B cell (primary cell): ENCODE data around the gene COL8A2. TPM values are rescaled to one million over a fixed set of nuclear protein-coding genes. Genes with fewer than 3 reads are reported as not detected.

Source experiments
- ATAC-seq: fragments of 200-7000 bp; cut with Tn5 transposase; one replicate; pipeline ENCODE4 v1.10.0; 2021; ENCODE audit warnings: low read depth, mild to moderate bottlenecking, moderate number of reproducible peaks, moderate library complexity
- CTCF ChIA-PET: fragments of 350-600 bp; sonication (Branson Sonifier 250); formaldehyde crosslinking; loops from one replicate; lab custom pipeline; 2021; ENCODE audit warnings: antibody characterized with exemption, inconsistent platforms; lab: Charles Lee
- POLR2A ChIA-PET: fragments of 350-600 bp; sonication (Branson Sonifier 250); formaldehyde crosslinking; loops from one replicate; lab custom pipeline; 2021; ENCODE audit warnings: antibody characterized with exemption; lab: Charles Lee
- DNase-seq: peaks from one replicate; pipeline ENCODE4 v3.0.0; 2013
- H2AFZ ChIP-seq: 2 replicates; pipeline ENCODE4 v1.6.1; 2012; ENCODE audit warnings: mild to moderate bottlenecking, low read depth, low read length; ENCODE audit not compliant: insufficient read depth, poor library complexity, severe bottlenecking
- H3K27ac ChIP-seq, 2 donors: 1 replicate in 1 of 2; 2 replicates in 1 of 2; pipeline ENCODE4 v1.5.1; 2012 to 2013; ENCODE audit warnings: low read length in 2 of 2, mild to moderate bottlenecking in 2 of 2, moderate library complexity in 1 of 2
- H3K27me3 ChIP-seq, 4 experiments: fragments of 200-600 bp in 1 of 4; sonication (generic) in 1 of 4; replicated peaks in 1 of 4; 1 replicate in 2 of 4; 2 replicates in 2 of 4; pipeline versions ENCODE4 v1.6.1 to v1.7.0; 2013 to 2016; ENCODE audit warnings: low read length in 3 of 4, mild to moderate bottlenecking in 2 of 4, mixed read lengths in 1 of 4, moderate library complexity in 1 of 4; ENCODE audit not compliant: insufficient read depth in 4 of 4, control insufficient read depth in 3 of 4; ENCODE audit errors: control extremely low read depth in 1 of 4
- H3K36me3 ChIP-seq, 2 experiments: replicated peaks in 1 of 2; 1 replicate in 1 of 2; 2 replicates in 1 of 2; pipeline versions ENCODE4 v1.6.1 to v1.7.1; 2013; ENCODE audit warnings: low read length in 1 of 2; ENCODE audit not compliant: insufficient read depth in 2 of 2, control insufficient read depth in 1 of 2; ENCODE audit errors: control extremely low read depth in 1 of 2, extremely low read depth in 1 of 2
- H3K4me1 ChIP-seq, 2 donors: fragments of 200-600 bp in 1 of 2; sonication (generic) in 1 of 2; 1 replicate in 1 of 2; 2 replicates in 1 of 2; pipeline versions ENCODE4 v1.5.1 to v1.6.1; 2013 to 2017; ENCODE audit warnings: low read length in 2 of 2; ENCODE audit not compliant: control insufficient read depth in 2 of 2, insufficient read depth in 2 of 2
- H3K4me2 ChIP-seq: replicated peaks from 2 replicates; pipeline ENCODE3; 2012; ENCODE audit warnings: mild to moderate bottlenecking, low read depth, low read length; ENCODE audit not compliant: poor library complexity, severe bottlenecking
- H3K4me3 ChIP-seq, 5 experiments: fragments of 200-600 bp in 1 of 5; sonication (generic) in 1 of 5; 1 replicate in 3 of 5; 2 replicates in 2 of 5; pipeline versions ENCODE4 v1.5.1 to v1.7.0; 2011 to 2016; ENCODE audit warnings: low read length in 4 of 5, mild to moderate bottlenecking in 4 of 5, low read depth in 2 of 5, control low read depth in 1 of 5, moderate library complexity in 1 of 5; ENCODE audit not compliant: insufficient read depth in 1 of 5; ENCODE audit errors: control extremely low read depth in 1 of 5, extremely low read depth in 1 of 5
- H3K79me2 ChIP-seq: fragments of 200-600 bp; sonication (generic); one replicate; pipeline ENCODE4 v1.6.0; 2016; ENCODE audit warnings: low read length; ENCODE audit not compliant: control insufficient read depth, insufficient read depth
- H3K9ac ChIP-seq: fragments of 200-600 bp; sonication (generic); 2 replicates; pipeline ENCODE4 v1.6.1; 2017; ENCODE audit warnings: mild to moderate bottlenecking, low read length, moderate library complexity
- H3K9me3 ChIP-seq, 3 donors: one replicate each; pipeline versions ENCODE4 v1.6.1 to v1.7.1; 2013; ENCODE audit warnings: low read length in 2 of 3; ENCODE audit not compliant: control insufficient read depth in 2 of 3, insufficient read depth in 1 of 3; ENCODE audit errors: control extremely low read depth in 1 of 3
- H4K20me1 ChIP-seq: 2 replicates; pipeline ENCODE4 v1.6.0; 2012; ENCODE audit warnings: mild to moderate bottlenecking, low read length; ENCODE audit not compliant: insufficient read depth, control insufficient read depth, poor library complexity, severe bottlenecking
- H3K27ac Mint-ChIP-seq: one replicate; pipeline ENCODE4 v1.8.0; 2021; ENCODE audit warnings: mixed read lengths
- H3K27me3 Mint-ChIP-seq: one replicate; pipeline ENCODE4 v1.8.0; 2021; ENCODE audit warnings: mixed read lengths
- H3K4me1 Mint-ChIP-seq: one replicate; pipeline ENCODE4 v1.8.0; 2021; ENCODE audit warnings: mixed read lengths
- H3K4me3 Mint-ChIP-seq: one replicate; pipeline ENCODE4 v1.8.0; 2021; ENCODE audit warnings: mixed read lengths
- H3K9me3 Mint-ChIP-seq: one replicate; pipeline ENCODE4 v1.8.0; 2022; ENCODE audit warnings: mixed read lengths; ENCODE audit not compliant: insufficient read depth
- CTCF ChIP-seq: fragments of 200-600 bp; IDR thresholded peaks from one replicate; pipeline ENCODE4 v1.8.0; 2022; ENCODE audit warnings: antibody characterized with exemption, mild to moderate bottlenecking
- EZH2 ChIP-seq: IDR thresholded peaks from 2 replicates; pipeline ENCODE4 v1.6.1; 2012; ENCODE audit warnings: borderline replicate concordance, low read depth, mild to moderate bottlenecking, moderate library complexity, low read length; ENCODE audit not compliant: insufficient read depth, poor library complexity, severe bottlenecking
- WGBS: methylation state at CpG from one replicate; pipeline ENCODE4 v1.1.5; 2013; ENCODE audit warnings: missing lambda C conversion rate; ENCODE audit not compliant: insufficient coverage; 5-methylcytosine and 5-hydroxymethylcytosine counted together
- intact Hi-C: fragments of 100-400 bp; cut with micrococcal nuclease; formaldehyde crosslinking; loops from one replicate; pipeline ENCODE4 v1.10.0; 2022
- polyA plus RNA-seq: library from polyadenylated mRNA; depleted of rRNA; stranded (reverse); fragments of >200 nt; gene quantifications from 2 replicates; pipeline ENCODE4 v1.2.3, GENCODE V29; 2012
- total RNA-seq, 2 donors: library from RNA; stranded (reverse); fragments of 120-200 nt in 1 of 2; gene quantifications; 1 replicate in 1 of 2; 2 replicates in 1 of 2; pipeline versions ENCODE4 v1.2.3 to v1.2.4, GENCODE V29; 2013 to 2022

COL8A2 gene
- total and polyA plus RNA-seq, 2 donors (not counting 1 experiment from before 2014, with no cell fraction given): 0.17 TPM; not detected in 1

GRCh38 chr1:36095760-36096405, 29.1 kb downstream of the COL8A2 start:
- DNase-seq: no peak
- Histone ChIP-seq H3K9ac (no peak overlapping the region), H3K4me2 (no peak overlapping the region), H3K79me2 (peaks cover 17% of the 10 kb centered on the region), H3K36me3 (peaks cover 0 to 52% of the 10 kb centered on the region in 2 experiments), H3K27ac (no peak overlapping the region), H3K27me3 (no peaks in the 10 kb centered on the region), H2AFZ (no peak overlapping the region), H3K9me3 (no peaks in the 10 kb centered on the region), H3K4me1 (peaks cover 0 to 7% of the 10 kb centered on the region in 2 donors), H4K20me1 (no peaks in the 10 kb centered on the region), H3K4me3 (no peak overlapping the region)
- no peak overlapping the region for H3K27ac Mint-ChIP-seq
- H3K27me3 Mint-ChIP-seq: no peaks in the 10 kb centered on the region
- H3K9me3 Mint-ChIP-seq: no peaks in the 10 kb centered on the region
- H3K4me3 Mint-ChIP-seq: no peak overlapping the region
- WGBS: 95% methylated on average over 12 of the region's 15 CpGs
- intact Hi-C loops: loop anchor here (5.0 kb wide), 1 partner anchor 1336 kb away; no protein-coding TSS in a partner anchor
- POLR2A ChIA-PET: interaction anchor here (0.8 kb wide), 1 partner anchor 24 kb away, joined by 3 read pairs; no protein-coding TSS in a partner anchor
- ATAC-seq: no peak
- H3K4me1 Mint-ChIP-seq: peaks cover 7% of the 10 kb centered on the region
- CTCF ChIA-PET: interaction anchor here (0.9 to 7.4 kb wide), 9 partner anchors 36 to 326 kb away, joined by 3 to 56 read pairs (median 4); partner anchors contain the start of gene TRAPPC3
- TF ChIP-seq CTCF (no peak), EZH2 (no peak)

- Histone ChIP-seq H3K27me3 (no peaks in the 10 kb centered on the region), H3K4me2 (no peak overlapping the region), H3K9me3 (no peaks in the 10 kb centered on the region), H3K36me3 (peaks cover 0 to 52% of the 10 kb centered on the region in 2 experiments), H3K4me1 (peaks cover 6 to 8% of the 10 kb centered on the region in 2 donors), H4K20me1 (no peaks in the 10 kb centered on the region), H3K9ac (no peak overlapping the region), H3K4me3 (no peak overlapping the region), H3K79me2 (peaks cover 28% of the 10 kb centered on the region), H2AFZ (no peak overlapping the region), H3K27ac (no peak overlapping the region)
- ChIA-PET CTCF (interaction anchor here (0.6 to 2.3 kb wide), 7 partner anchors 39 to 324 kb away, joined by 3 to 8 read pairs (median 4); no protein-coding TSS in a partner anchor), POLR2A (no interaction called here)
- TF ChIP-seq CTCF: no peak
- TF ChIP-seq EZH2: no peak
- intact Hi-C loops: loop anchor here (5.0 kb wide), 1 partner anchor 1338 kb away; no protein-coding TSS in a partner anchor
- H3K27me3 Mint-ChIP-seq: no peaks in the 10 kb centered on the region
- WGBS: 98% methylated on average over 6 of the region's 8 CpGs
- no peak overlapping the region for H3K4me3 Mint-ChIP-seq
- no peak for ATAC-seq
- no peak for DNase-seq
- peaks cover 12% of the 10 kb centered on the region for H3K4me1 Mint-ChIP-seq
- H3K27ac Mint-ChIP-seq: no peak overlapping the region
- H3K9me3 Mint-ChIP-seq: no peaks in the 10 kb centered on the region
These were observed 30.4 kb downstream of the COL8A2 start for GRCh38 chr1:36094621-36095061.
